K562 (cell line): ENCODE results near the gene CHST13. TPM values are rescaled to one million over a fixed set of nuclear protein-coding genes. Genes with fewer than 3 reads are reported as not detected.

Source experiments
- ATAC-seq: fragments of 200-7000 bp; cut with Tn5 transposase; 3 replicates; pipeline ENCODE4 v1.9.1; 2020; ENCODE audit warnings: moderate library complexity
- BruUV-seq: library from RNA; stranded (reverse); fragments of 400-500 nt; replicated peaks from 2 replicates; lab custom pipeline; 2021; lab: Mats Ljungman, UMichigan
- CTCF ChIA-PET: fragments of 300-600 bp; formaldehyde crosslinking; extraction: SDS; loops from one replicate; lab custom pipeline; 2021; ENCODE audit warnings: low intra/inter-chr PET ratio; lab: Yijun Ruan, JAX
- POLR2A ChIA-PET: fragments of 300-600, 350-650 bp; sonication (Branson Sonifier 250); formaldehyde crosslinking; extraction: SDS; loops from one replicate; lab custom pipeline; 2021; ENCODE audit warnings: antibody characterized with exemption, inconsistent platforms; lab: Yijun Ruan, JAX
- DNase-seq, 4 experiments: peaks; one replicate each; pipeline versions ENCODE4 v3.0.0 to v3.0.0-alpha.2; 2011 to 2018; ENCODE audit warnings: low spot score in 3 of 4, mixed read lengths in 3 of 4; ENCODE audit errors: extremely low read depth in 1 of 4
- FAIRE-seq: peaks from 2 replicates; lab custom pipeline; 2011; peaks lifted over from hg19 to GRCh38; lab: Jason Lieb, UNC
- H2AFZ ChIP-seq: 2 replicates; pipeline ENCODE4 v1.6.0; 2011; ENCODE audit warnings: low read depth, low read length, control low read depth, inconsistent platforms
- H3K27ac ChIP-seq: fragments of 200-600 bp; 3 replicates; pipeline ENCODE4 v1.8.0; 2011; ENCODE audit warnings: low read depth, mild to moderate bottlenecking, control low read depth, inconsistent platforms, low read length, moderate library complexity, mixed read lengths; ENCODE audit errors: extremely low read depth
- H3K27me3 ChIP-seq, 2 experiments: fragments of 300-600 bp in 1 of 2; 2 replicates in 1 of 2; 3 replicates in 1 of 2; pipeline versions ENCODE4 v1.6.0 to v1.8.0; 2011; ENCODE audit warnings: inconsistent platforms in 2 of 2, low read length in 2 of 2, mild to moderate bottlenecking in 1 of 2, mixed read lengths in 1 of 2, moderate library complexity in 1 of 2; ENCODE audit not compliant: control insufficient read depth in 2 of 2, insufficient read depth in 2 of 2
- H3K36me3 ChIP-seq: fragments of 300-600 bp; 3 replicates; pipeline ENCODE4 v1.8.0; 2011; ENCODE audit warnings: mild to moderate bottlenecking, low read length, inconsistent platforms; ENCODE audit not compliant: control insufficient read depth, insufficient read depth
- H3K4me1 ChIP-seq, 2 experiments: fragments of 200-600 bp in 1 of 2; replicated peaks in 1 of 2; 2 replicates in 1 of 2; 3 replicates in 1 of 2; pipeline versions ENCODE4 v1.5.1 to v1.8.0; 2011; ENCODE audit warnings: inconsistent platforms in 2 of 2, low read length in 2 of 2, mild to moderate bottlenecking in 1 of 2, mixed read lengths in 1 of 2, moderate library complexity in 1 of 2; ENCODE audit not compliant: control insufficient read depth in 2 of 2, insufficient read depth in 2 of 2
- H3K4me2 ChIP-seq: 2 replicates; pipeline ENCODE4 v1.6.1; 2011; ENCODE audit warnings: low read length, control low read depth, inconsistent platforms, mixed read lengths; ENCODE audit not compliant: insufficient read depth
- H3K4me3 ChIP-seq: fragments of 200-600 bp; sonication (generic), shearing (Covaris generic); 2 replicates; pipeline ENCODE4 v1.5.1; 2016; ENCODE audit warnings: control low read depth, inconsistent platforms
- H3K79me2 ChIP-seq: fragments of 200-600 bp; 3 replicates; pipeline ENCODE4 v1.8.0; 2011; ENCODE audit warnings: low read length, inconsistent platforms; ENCODE audit not compliant: control insufficient read depth, insufficient read depth
- H3K9ac ChIP-seq, 2 experiments: 2 replicates each; pipeline versions ENCODE4 v1.6.0 to v1.6.1; 2011; ENCODE audit warnings: low read depth in 2 of 2, low read length in 2 of 2, control low read depth in 1 of 2, inconsistent platforms in 1 of 2, mild to moderate bottlenecking in 1 of 2, mixed read lengths in 1 of 2; ENCODE audit not compliant: insufficient read depth in 1 of 2
- H3K9me1 ChIP-seq: one replicate; pipeline ENCODE4 v1.6.0; 2011; ENCODE audit warnings: inconsistent platforms, mild to moderate bottlenecking, low read length, moderate library complexity; ENCODE audit not compliant: control insufficient read depth, insufficient read depth
- H3K9me3 ChIP-seq: replicated peaks from 2 replicates; pipeline ENCODE4 v1.5.1; 2011; ENCODE audit warnings: low read depth, low read length, inconsistent platforms; ENCODE audit not compliant: control insufficient read depth, insufficient read depth
- H4K20me1 ChIP-seq: replicated peaks from 2 replicates; pipeline ENCODE4 v1.6.1; 2011; ENCODE audit warnings: low read length, inconsistent platforms, mixed read lengths; ENCODE audit not compliant: control insufficient read depth, insufficient read depth
- CEBPZ ChIP-seq: fragments of 150-350 bp; IDR thresholded peaks from 2 replicates; pipeline ENCODE4 v1.6.1; 2014; ENCODE audit warnings: low read depth, mild to moderate bottlenecking, low read length, borderline replicate concordance
- FOXJ3 ChIP-seq: sonication (generic); formaldehyde crosslinking; IDR thresholded peaks from 2 replicates; pipeline ENCODE4 v1.4.0; 2020; ENCODE audit warnings: mild to moderate bottlenecking, missing genetic modification reagents
- HMG20A ChIP-seq: fragments of 450-650 bp; formaldehyde crosslinking; conservative IDR thresholded peaks from 2 replicates; pipeline ENCODE4 v1.4.0; 2020; ENCODE audit warnings: mild to moderate bottlenecking, mixed read lengths
- NRF1 ChIP-seq, 2 experiments: fragments of 450-650 bp; IDR thresholded peaks in 1 of 2; conservative IDR thresholded peaks in 1 of 2; 2 replicates each; pipeline ENCODE4 v1.6.1; 2014; ENCODE audit warnings: mild to moderate bottlenecking in 2 of 2
- RBM22 ChIP-seq: fragments of 200-400 bp; formaldehyde crosslinking; IDR thresholded peaks from 2 replicates; pipeline ENCODE4 v1.6.1; 2018; ENCODE audit warnings: low read length, low read depth; ENCODE audit not compliant: poor library complexity, severe bottlenecking
- STAT5B ChIP-seq: fragments of 250-450 bp; sonication (Bioruptor Pico); IDR thresholded peaks from 2 replicates; pipeline ENCODE4 v1.8.0; 2021; ENCODE audit warnings: mild to moderate bottlenecking, inconsistent platforms
- ZNF197 ChIP-seq: fragments of 200-800 bp; sonication (Bioruptor generic); IDR thresholded peaks from 2 replicates; pipeline ENCODE4 v1.6.1; 2016; ENCODE audit warnings: low read depth, missing genetic modification characterization, missing compliant biosample characterization
- ZNF444 ChIP-seq: fragments of 250-450 bp; sonication (Bioruptor Pico); IDR thresholded peaks from 2 replicates; pipeline ENCODE4 v1.4.0; 2020; ENCODE audit warnings: mild to moderate bottlenecking, moderate library complexity
- ZNF668 ChIP-seq: fragments of 250-450 bp; sonication (Bioruptor Pico); IDR thresholded peaks from 2 replicates; pipeline ENCODE4 v1.8.0; 2022; ENCODE audit warnings: mild to moderate bottlenecking, inconsistent platforms
- WGBS: fragments of 100-300 bp; shearing (Covaris generic); methylation state at CpG from one replicate; pipeline ENCODE4 v1.1.6; 2016; ENCODE audit warnings: low coverage, mixed read lengths; ENCODE audit not compliant: insufficient coverage; ENCODE audit errors: missing lambda C conversion rate; 5-methylcytosine and 5-hydroxymethylcytosine counted together
- in situ Hi-C: fragments of 300-500 bp; cut with MboI; formaldehyde crosslinking; loops from 4 replicates; pipeline ENCODE4 v1.15.0; 2018; ENCODE audit warnings: inconsistent platforms, mixed read lengths
- intact Hi-C: fragments of 100-400 bp; cut with micrococcal nuclease; formaldehyde crosslinking; loops from 2 replicates; pipeline ENCODE4 v1.14.2; 2022
- polyA plus RNA-seq, 8 experiments: library from polyadenylated mRNA; depleted of rRNA in 4 of 8; stranded (reverse) in 5 of 8; unstranded in 3 of 8; fragments of >200 nt; fragmentation: Nextera tagmentation in 2 of 8; fragmentation: Illumina TruSeq in 1 of 8; extraction: Ambion mirVana in 2 of 8; extraction: Trizol in 1 of 8; gene quantifications; 2 replicates each; pipeline versions ENCODE4 v1.2.1 to v1.2.3, GENCODE V29; 2011 to 2014; ENCODE audit warnings: inconsistent platforms in 1 of 8, missing spikeins in 1 of 8
- total RNA-seq, 7 experiments: library from RNA; depleted of rRNA in 6 of 7; stranded (reverse); fragments of >200 nt in 6 of 7; fragmentation: Illumina TruSeq in 2 of 7; extraction: Trizol in 2 of 7; gene quantifications; 2 replicates each; pipeline versions ENCODE4 v1.2.1 to v1.2.3, GENCODE V29; 2011 to 2021; ENCODE audit warnings: low replicate concordance in 1 of 7
- TF ChIP-seq, protein P1 (sequence below): fragments of 250-450 bp; sonication (Bioruptor Pico); IDR thresholded peaks from 2 replicates; pipeline ENCODE4 v1.9.0; 2021; ENCODE audit warnings: mild to moderate bottlenecking, inconsistent platforms

CHST13 gene
- total and polyA plus RNA-seq, 9 of the 15 experiments (the other 6 are each of a cell fraction or from before 2014, with no cell fraction given): not detected

GRCh38 chr3:126558336-126559071 lies 34.5 kb downstream of the CHST13 start, which contains the start of gene C3orf22 (continued):
- TF ChIP-seq STAT5B (CRISPR knock-in tag): no peak
- TF ChIP-seq NRF1 (conservative IDR thresholded peaks at IDR 0.05 in 1 of 2, IDR thresholded peaks at IDR 0.05 in 1 of 2): no peak
- TF ChIP-seq, protein P1, sequence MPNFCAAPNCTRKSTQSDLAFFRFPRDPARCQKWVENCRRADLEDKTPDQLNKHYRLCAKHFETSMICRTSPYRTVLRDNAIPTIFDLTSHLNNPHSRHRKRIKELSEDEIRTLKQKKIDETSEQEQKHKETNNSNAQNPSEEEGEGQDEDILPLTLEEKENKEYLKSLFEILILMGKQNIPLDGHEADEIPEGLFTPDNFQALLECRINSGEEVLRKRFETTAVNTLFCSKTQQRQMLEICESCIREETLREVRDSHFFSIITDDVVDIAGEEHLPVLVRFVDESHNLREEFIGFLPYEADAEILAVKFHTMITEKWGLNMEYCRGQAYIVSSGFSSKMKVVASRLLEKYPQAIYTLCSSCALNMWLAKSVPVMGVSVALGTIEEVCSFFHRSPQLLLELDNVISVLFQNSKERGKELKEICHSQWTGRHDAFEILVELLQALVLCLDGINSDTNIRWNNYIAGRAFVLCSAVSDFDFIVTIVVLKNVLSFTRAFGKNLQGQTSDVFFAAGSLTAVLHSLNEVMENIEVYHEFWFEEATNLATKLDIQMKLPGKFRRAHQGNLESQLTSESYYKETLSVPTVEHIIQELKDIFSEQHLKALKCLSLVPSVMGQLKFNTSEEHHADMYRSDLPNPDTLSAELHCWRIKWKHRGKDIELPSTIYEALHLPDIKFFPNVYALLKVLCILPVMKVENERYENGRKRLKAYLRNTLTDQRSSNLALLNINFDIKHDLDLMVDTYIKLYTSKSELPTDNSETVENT: no peak

DNA sequence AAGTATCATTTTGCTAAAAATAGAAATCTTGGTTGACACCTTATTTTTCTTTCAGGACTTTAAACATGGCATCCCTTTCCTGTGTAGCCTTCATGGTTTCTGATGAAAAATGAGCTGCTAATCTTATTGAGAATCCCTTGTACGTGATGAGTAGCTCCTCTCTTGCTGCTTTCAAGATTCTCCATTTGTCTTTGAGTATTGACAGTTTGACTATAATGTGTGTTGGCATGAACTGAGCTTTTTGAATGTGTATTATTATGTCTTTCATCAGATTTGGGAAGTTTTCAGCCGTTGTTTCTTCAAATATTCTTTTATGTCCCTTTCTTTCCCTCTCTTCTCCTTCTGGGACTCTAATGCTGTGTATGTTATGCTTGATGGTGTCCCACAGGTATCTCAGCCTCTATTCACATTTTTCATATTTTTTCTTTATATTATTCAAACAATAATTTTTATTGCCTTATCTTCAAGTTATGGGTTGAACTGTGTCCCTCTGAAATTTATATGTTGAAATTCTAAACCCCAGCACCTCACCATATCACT lies 38.9 kb downstream of the CHST13 start:
- no peak overlapping the region for H3K4me2 ChIP-seq
- POLR2A ChIA-PET: interaction anchor here (0.7 kb wide), 1 partner anchor 108 kb away, joined by 3 read pairs; no protein-coding TSS in a partner anchor
- no peaks in the 10 kb centered on the region for H3K36me3 ChIP-seq
- H3K9me1 ChIP-seq: no peaks in the 10 kb centered on the region
- FAIRE-seq (no peak), ATAC-seq (no peak), DNase-seq (no peak)
- 0% methylated on average over 2 of the region's 2 CpGs for WGBS
- CTCF ChIA-PET: no interaction called here
- H3K9me3 ChIP-seq: no peaks in the 10 kb centered on the region
- peaks cover 2 to 4% of the 10 kb centered on the region in 2 experiments; a peak in 2 of 5 replicates for H3K27me3 ChIP-seq
- intact Hi-C loops: no loop called here
- no peak overlapping the region for H3K4me3 ChIP-seq
- in situ Hi-C loops: no loop called here
- no peak overlapping the region for H2AFZ ChIP-seq
- BruUV-seq: no TSS peak
- no peaks in the 10 kb centered on the region for H3K4me1 ChIP-seq
- H3K79me2 ChIP-seq: no peaks in the 10 kb centered on the region
- no peak overlapping the region for H3K9ac ChIP-seq
- no peaks in the 10 kb centered on the region for H4K20me1 ChIP-seq
- H3K27ac ChIP-seq: no peak overlapping the region
- TF ChIP-seq ZNF197 (CRISPR knock-in tag) (no peak), CEBPZ (no peak), ZNF444 (CRISPR knock-in tag) (no peak), HMG20A (CRISPR knock-in tag) (no peak), RBM22 (no peak), ZNF668 (CRISPR knock-in tag) (no peak), FOXJ3 (CRISPR knock-in tag) (no peak)
